GM21825 (cell line): ENCODE data around the gene HELZ2.

ENCODE experiments used
- ATAC-seq: cut with Tn5 transposase; IDR thresholded peaks from one replicate; pipeline ENCODE4 v1.9.1; 2021; ENCODE audit warnings: mild to moderate bottlenecking, moderate library complexity; ENCODE audit not compliant: unreplicated experiment

HELZ2 gene

GRCh38 chr20:63527184-63527583 lies 46.9 kb downstream of the HELZ2 start:
- ATAC-seq: no peak

DNA sequence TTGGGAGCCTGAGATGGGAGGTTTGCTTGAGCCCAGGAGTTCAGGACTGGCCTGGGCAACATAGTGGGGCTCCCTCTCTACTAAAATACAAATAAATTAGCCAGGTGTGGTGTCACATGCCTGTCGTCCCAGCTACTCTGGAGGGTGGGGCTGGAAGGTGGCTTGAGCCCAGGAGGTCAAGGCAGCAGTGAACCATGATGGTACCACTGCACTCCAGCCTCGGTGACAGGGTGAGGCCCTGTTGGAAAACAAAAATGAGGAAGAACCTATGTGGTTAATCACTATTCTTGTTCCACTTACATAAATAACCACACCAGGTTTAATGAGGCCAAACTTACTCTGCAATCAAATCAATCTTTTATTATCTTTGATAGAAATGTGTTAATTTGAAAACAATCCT lies 48.1 kb downstream of the HELZ2 start:
- ATAC-seq: no peak

DNA sequence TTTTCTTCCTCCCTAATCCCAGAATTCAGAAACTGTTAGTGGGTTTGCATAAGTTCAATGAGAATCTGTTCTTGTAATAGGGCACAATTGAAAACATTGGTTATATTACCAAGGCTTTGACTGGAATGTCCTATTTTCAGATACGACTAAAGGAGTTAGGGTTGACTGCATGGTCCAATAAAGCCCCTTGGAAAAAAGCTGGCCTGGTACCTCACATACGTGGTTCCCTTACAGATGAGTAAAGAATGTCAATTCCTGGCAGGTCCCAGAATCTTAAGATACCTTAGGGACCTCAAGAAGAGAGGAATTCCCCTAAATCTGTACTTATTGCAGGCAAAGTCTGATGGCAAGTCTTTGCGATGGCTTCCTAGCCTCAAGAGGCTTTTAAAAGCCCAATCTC lies 48.9 kb downstream of the HELZ2 start:
- no peak for ATAC-seq
